Renal cortical epithelial cell (primary cell): Measurements from ENCODE around the gene CENPT. TPM values are rescaled to one million over a fixed set of nuclear protein-coding genes. Genes with fewer than 3 reads are reported as not detected.

Source experiments
- DNase-seq: peaks from one replicate; pipeline ENCODE4 v3.0.0-alpha.2; 2011; ENCODE audit warnings: low read depth
- total RNA-seq: library from RNA; depleted of rRNA; stranded (reverse); fragments of >200 nt; gene quantifications from 2 replicates; pipeline ENCODE4 v1.2.3, GENCODE V29; 2014

CENPT gene
- total RNA-seq, 1 donor from 2014 or later: 34.7 TPM

- DNase-seq: no peak
These were observed 35.6 kb downstream of the CENPT start for GRCh38 chr16:67811899-67812298.

DNA sequence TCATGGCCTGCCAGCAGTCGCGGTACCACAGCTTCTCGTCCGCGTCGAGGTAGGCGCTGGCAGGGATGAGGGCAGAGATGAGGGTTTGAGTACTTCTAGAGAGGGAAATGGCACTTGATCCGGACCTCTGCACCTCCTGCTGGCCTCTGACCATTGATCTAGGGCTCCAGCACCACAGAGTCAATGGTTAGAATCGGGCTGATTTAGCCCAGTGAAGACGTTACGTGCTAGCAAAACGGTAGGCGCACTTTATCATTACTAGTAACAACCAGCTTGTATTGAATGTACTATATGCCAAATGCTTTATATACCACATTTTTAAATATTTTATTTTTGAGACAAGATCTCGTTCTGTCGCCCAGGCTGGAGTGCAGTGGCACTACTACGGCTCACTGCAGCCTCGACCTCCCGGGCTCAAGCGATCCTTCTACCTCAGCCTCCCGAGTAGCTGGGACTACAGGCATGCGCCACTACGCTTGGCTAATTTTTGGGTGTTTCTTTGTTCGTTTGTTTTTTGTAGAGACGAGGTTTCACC is 40.3 kb downstream of the CENPT start:
- no peak for DNase-seq

DNA sequence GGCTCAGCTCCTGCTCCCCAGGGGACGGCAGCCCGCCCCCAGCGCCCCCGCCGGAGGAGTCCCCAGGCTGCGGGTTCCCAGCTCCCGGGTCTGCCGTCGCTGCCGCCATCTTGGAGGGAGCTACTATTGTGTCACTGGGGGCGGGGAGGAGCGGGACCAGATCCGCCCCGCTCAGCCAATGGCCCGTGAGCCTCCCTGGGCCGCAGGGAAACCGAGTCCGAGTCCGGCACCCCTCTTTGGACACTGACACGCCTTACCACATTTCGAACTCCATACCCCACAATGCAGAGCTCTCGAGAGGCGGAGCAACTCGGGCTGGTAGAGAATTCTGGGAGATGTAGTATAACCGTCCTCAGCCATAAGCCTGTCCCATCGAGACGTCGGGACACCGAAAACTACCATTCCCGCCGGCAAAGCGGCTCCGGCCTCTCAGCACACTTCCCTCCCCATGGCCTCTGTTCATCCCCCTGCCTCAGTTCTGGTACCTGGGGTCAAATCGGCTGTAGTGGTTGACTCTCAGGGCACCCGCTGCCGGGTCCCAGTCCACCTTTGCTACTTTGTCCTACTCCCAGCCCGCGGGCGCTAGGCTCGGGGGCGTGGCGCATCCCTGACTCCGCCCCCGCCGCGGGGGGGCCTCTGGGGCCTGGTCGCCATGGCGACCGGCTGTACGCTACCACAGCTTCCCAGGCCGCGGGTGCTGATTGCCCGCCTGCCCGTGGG is 40.9 kb downstream of the CENPT start, which contains the start of the genes RANBP10 and TSNAXIP1:
RANBP10 (minus strand) TSS at position 133 of the 720 bp plus-strand sequence; CDS start at position 109, 24 bp downstream.
TSNAXIP1 (plus strand) TSS at position 462 of the 720 bp plus-strand sequence. CDS start 261 bp downstream, outside the sequence.
- peak; percentile 99 for DNase-seq

GRCh38 chr16:67805718-67806427 is 41.6 kb downstream of the CENPT start:
- no peak for DNase-seq

DNA sequence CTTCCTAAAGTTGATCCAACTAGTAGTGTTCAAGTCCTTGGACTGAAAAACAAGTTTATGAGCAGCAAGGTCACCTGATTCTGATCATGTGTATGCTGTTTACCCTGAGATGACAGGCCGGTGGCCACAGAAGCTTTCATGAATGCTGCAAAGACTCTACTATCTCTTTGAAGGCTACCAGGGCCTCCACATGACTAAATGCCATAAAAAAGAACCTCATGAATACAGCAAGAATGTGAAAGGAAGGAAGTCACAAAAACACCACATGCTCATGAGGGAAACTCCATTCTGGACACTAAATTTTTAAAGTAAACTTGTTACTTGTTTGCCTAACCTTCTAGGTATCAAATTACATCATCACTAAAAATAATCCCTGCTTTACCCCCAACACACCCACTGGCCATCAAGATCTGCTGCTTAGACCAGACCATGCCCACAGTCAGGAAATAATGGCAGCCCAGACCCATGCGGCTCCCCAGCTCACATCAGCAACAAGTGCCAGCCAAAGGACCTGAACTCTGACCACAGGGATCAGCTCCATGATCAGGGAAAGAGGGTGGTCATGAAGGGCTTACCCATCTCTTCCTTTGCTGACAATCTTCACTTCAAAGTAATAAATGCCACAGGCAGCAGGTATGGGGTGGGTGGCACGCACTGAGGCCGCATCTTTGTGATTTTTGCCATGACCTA is 42.5 kb downstream of the CENPT start:
- peak; percentile 18 for DNase-seq

- DNase-seq: no peak
These were observed 43.6 kb downstream of the CENPT start for GRCh38 chr16:67803894-67804293.

DNA sequence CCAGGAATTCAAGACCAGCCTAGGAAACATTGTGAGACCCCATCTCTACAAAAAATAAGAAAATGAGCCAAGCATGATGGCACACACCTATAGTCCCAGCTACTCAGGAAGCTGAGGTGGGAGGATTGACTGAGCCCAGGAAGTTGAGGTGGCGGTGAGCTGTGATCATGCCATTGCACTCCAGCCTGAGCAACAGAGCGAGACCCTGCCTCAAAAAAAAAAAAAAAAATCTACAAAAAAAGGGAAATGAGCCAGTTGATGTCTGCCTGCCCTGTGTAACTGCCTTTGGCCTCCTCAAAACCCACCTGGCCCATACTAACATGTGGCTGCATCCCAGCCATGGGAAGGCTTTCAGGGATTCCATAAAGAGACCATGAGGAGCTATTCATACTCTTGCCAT is 45.6 kb downstream of the CENPT start:
- no peak for DNase-seq

GRCh38 chr16:67801241-67801640 is 46.3 kb downstream of the CENPT start:
- no peak for DNase-seq

- DNase-seq: no peak
These were observed 47.1 kb downstream of the CENPT start for GRCh38 chr16:67800338-67800926.

DNA sequence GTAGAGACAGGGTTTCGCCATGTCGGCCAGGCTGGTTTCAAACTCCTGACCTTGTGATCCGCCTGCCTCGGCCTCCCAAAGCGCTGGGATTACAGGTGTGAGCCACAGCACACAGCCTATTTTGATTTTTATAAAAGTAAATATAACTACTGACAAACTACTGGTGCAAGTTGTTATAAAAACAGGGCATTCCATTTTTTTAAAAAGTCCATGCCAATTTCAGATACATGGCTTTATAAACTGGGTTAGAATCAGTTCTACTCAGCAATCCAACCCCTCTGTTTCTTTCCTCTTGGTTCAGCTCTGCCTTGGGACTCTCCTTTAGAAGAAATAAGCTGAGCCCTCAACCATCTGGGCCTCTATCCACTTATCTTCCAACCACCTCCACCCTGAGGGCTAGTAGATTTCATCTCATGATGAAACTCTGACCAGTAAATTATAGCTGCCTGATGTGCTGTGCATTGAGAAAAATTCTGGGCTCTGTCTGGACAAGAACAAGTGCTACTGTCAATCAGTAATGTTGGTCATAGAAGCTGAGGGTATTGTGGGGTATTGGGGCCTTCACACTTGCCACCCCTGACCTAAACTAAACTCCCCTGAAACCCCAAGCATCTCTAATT is 51.3 kb downstream of the CENPT start:
- no peak for DNase-seq

DNA sequence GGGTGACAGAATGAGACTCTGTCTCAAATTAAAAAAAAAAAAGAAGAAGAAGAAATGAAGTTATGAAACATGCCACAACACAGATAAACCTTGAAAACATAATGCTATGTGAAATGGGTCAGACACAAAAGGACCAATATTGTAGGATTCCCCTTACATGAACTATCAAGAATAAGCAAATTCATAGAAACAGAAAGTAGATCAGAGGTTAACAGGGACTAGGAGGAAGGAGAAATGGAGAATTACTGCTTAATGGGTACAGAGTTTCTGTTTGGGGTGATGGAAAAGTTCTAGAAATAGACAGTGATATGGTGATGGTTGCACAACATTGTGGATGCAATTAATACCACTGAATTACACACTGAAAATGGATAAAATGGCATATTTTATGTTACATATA is 57.4 kb downstream of the CENPT start:
- no peak for DNase-seq

GRCh38 chr16:67786491-67786890 is 61.0 kb downstream of the CENPT start:
- DNase-seq: no peak

DNA sequence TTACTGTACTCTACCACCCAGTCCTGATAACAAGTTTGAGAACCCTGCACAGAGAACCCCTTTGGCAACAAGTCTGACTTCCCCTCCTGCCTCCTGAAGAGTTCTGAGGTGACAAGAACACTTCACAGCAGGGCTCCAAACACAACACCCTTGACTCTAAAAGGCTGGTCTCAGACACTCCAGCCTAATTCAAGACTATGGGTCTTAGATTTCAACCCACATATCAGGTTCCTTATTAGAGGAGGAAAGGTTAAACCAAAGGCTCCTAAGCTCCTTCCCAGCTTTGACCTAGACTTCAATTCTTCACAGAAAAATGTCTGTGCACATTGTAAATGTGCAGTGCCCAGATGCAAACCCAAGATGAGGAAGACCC is 64.2 kb downstream of the CENPT start:
- DNase-seq: no peak

- DNase-seq: no peak
These were observed 64.7 kb downstream of the CENPT start for GRCh38 chr16:67782567-67783352.

- no peak for DNase-seq
These were observed 66.0 kb downstream of the CENPT start for GRCh38 chr16:67781565-67781921.

- DNase-seq: no peak
These were observed 66.5 kb downstream of the CENPT start for GRCh38 chr16:67780847-67781564.

- DNase-seq: no peak
These were observed 68.1 kb downstream of the CENPT start for GRCh38 chr16:67779256-67780014.
